ENCODE data around the gene NMB.
"Not testable (repeated sequence)": the region's sequence is repeated elsewhere in the genome, so short reads cannot be mapped to it uniquely, and the experiment has no call there.

DNA sequence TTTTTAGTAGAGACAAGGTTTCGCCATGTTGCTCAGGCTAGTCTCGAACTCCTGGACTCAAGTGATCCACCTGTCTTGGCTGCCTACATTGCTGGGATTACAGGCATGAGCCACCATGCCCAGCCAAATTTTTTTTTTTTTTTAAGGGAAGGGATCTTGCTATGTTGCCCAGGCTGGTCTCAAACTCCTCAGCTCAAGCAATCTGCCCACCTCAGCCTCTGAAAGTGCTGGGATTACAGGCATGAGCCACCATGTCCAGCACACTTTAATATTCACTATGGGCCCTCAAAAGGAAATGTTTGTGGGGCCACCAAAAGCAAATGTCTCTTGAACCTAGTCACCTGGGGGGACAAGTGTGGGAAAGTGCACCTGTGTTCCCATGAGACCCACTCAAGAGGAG lies 15.4 kb downstream of the NMB start:
- not testable (repeated sequence) for TF ChIP-seq CTCF (IDR thresholded peaks at IDR 0.05 in 4 of 5, conservative IDR thresholded peaks at IDR 0.05 in 1 of 5); POLR2A (IDR thresholded peaks at IDR 0.05)
